Loucy (cell line): ENCODE data around the gene RAD23B.

Source experiments
- EZH2phosphoT487 ChIP-seq: fragments of 200-600 bp; IDR thresholded peaks from 2 replicates; pipeline ENCODE4 v1.6.1; 2018; ENCODE audit warnings: antibody characterized with exemption, mild to moderate bottlenecking, moderate library complexity, borderline replicate concordance
- TF ChIP-seq, protein P1 (sequence below): fragments of 200-600 bp; sonication (generic); conservative IDR thresholded peaks from 2 replicates; pipeline ENCODE4 v1.5.1; 2014; ENCODE audit warnings: mild to moderate bottlenecking, antibody characterized with exemption, low read length

DNA sequence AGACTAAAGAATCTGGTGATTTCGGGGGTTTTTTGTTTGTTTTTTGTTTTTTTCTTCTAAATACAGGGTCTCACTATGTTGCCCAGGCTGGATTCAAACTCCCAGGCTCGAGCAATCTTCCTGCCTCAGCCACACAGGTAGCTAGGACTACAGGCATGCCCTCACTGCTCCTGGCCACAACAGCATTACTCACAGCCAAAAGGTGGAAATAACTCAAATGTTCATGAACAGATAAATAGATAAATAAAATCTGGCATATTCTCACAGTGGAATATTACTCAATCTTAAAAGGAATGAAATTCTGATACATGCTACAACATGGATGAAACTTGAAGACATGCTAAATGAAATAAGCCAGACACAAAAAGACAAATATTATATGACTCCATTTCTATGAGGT lies 19.8 kb upstream of the RAD23B start:
- TF ChIP-seq, protein P1, sequence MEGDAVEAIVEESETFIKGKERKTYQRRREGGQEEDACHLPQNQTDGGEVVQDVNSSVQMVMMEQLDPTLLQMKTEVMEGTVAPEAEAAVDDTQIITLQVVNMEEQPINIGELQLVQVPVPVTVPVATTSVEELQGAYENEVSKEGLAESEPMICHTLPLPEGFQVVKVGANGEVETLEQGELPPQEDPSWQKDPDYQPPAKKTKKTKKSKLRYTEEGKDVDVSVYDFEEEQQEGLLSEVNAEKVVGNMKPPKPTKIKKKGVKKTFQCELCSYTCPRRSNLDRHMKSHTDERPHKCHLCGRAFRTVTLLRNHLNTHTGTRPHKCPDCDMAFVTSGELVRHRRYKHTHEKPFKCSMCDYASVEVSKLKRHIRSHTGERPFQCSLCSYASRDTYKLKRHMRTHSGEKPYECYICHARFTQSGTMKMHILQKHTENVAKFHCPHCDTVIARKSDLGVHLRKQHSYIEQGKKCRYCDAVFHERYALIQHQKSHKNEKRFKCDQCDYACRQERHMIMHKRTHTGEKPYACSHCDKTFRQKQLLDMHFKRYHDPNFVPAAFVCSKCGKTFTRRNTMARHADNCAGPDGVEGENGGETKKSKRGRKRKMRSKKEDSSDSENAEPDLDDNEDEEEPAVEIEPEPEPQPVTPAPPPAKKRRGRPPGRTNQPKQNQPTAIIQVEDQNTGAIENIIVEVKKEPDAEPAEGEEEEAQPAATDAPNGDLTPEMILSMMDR = no peak
- TF ChIP-seq EZH2phosphoT487 = no peak
